GM19035 (cell line): ENCODE data around the gene CDKN1B.

ENCODE experiments used
- ATAC-seq: cut with Tn5 transposase; IDR thresholded peaks from one replicate; pipeline ENCODE4 v1.9.1; 2021; ENCODE audit not compliant: unreplicated experiment

The CDKN1B gene

GRCh38 chr12:12700254-12700653, 16.9 kb upstream of the CDKN1B start:
- ATAC-seq: no peak

GRCh38 chr12:12701457-12701856, 15.7 kb upstream of the CDKN1B start:
- no peak for ATAC-seq

- peak; percentile 60 for ATAC-seq
These were observed 12.5 kb upstream of the CDKN1B start for GRCh38 chr12:12704593-12705230.

- ATAC-seq: no peak
These were observed 11.2 kb upstream of the CDKN1B start for GRCh38 chr12:12705838-12706520.

- ATAC-seq: no peak
These were observed 3.3 kb upstream of the CDKN1B start for GRCh38 chr12:12713932-12714275.

- no peak for ATAC-seq
These were observed 2.7 kb upstream of the CDKN1B start for GRCh38 chr12:12714276-12715021.

- no peak for ATAC-seq
These were observed 2.1 kb upstream of the CDKN1B start for GRCh38 chr12:12715128-12715458.

- ATAC-seq: peak; percentile 30
These were observed 1.6 kb upstream of the CDKN1B start for GRCh38 chr12:12715459-12716150.

GRCh38 chr12:12716151-12716792, 896 bp upstream of the CDKN1B start:
- ATAC-seq: no peak

GRCh38 chr12:12717586-12718380, 615 bp downstream of the CDKN1B start:
- peak; percentile 6 for ATAC-seq

- ATAC-seq: no peak
These were observed 1.2 kb downstream of the CDKN1B start for GRCh38 chr12:12718381-12718759.

GRCh38 chr12:12718853-12719252, 1.7 kb downstream of the CDKN1B start:
- no peak for ATAC-seq

GRCh38 chr12:12719496-12719895, 2.3 kb downstream of the CDKN1B start:
- no peak for ATAC-seq

GRCh38 chr12:12720052-12720451, 2.9 kb downstream of the CDKN1B start:
- ATAC-seq: no peak

GRCh38 chr12:12720672-12721161, 3.5 kb downstream of the CDKN1B start:
- no peak for ATAC-seq

- ATAC-seq: no peak
These were observed 4.1 kb downstream of the CDKN1B start for GRCh38 chr12:12721176-12721751.

- no peak for ATAC-seq
These were observed 4.8 kb downstream of the CDKN1B start for GRCh38 chr12:12721814-12722434.

- no peak for ATAC-seq
These were observed 5.4 kb downstream of the CDKN1B start for GRCh38 chr12:12722435-12723148.

GRCh38 chr12:12723149-12723680, 6.0 kb downstream of the CDKN1B start:
- no peak for ATAC-seq
